Stimulated activated naive CD4-positive, alpha-beta T cell treated with Interleukin-2 at 50 U/mL for 16 hours (primary cell): ENCODE data around the gene ESCO1.
"Not testable (repeated sequence)": the region's sequence is repeated elsewhere in the genome, so short reads cannot be mapped to it uniquely, and the experiment has no call there.

Experiments used
- DNase-seq: peaks from one replicate; lab custom pipeline; 2025; lab: John Stamatoyannopoulos, UW

The ESCO1 gene

DNA sequence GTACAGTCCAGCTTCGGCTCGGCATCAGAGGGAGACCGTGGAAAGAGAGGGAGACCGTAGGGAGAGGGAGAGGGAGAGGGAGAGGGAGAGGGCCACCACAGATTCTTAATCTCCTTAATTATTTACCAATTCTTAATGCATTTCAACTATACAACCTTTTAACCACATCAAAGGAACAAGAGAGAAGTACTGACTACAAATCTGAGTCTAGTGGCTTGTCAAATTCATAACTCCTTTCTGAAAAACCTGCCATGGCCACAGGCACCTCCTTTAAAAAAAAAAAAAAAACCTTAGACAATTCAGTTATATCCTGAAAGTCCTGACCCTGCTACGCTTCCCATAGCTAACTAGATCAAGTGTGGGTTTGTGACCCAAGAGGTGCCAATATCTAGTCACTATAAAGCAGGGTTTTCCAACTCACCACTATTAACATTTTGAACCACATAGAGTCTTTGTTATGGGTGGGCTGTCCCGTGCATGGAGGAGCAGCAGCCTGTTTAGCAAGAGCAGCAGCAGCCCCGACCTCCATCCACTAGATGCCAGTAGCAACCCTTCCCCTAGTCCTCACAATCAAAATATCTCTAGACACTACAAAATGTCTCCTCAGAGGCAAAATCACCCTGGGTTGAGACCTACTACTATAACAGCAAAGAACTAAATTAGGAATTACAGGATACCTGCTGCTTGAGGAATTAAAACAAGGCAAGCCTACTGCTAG is 6.8 kb downstream of the ESCO1 start:
- DNase-seq, result no peak

DNA sequence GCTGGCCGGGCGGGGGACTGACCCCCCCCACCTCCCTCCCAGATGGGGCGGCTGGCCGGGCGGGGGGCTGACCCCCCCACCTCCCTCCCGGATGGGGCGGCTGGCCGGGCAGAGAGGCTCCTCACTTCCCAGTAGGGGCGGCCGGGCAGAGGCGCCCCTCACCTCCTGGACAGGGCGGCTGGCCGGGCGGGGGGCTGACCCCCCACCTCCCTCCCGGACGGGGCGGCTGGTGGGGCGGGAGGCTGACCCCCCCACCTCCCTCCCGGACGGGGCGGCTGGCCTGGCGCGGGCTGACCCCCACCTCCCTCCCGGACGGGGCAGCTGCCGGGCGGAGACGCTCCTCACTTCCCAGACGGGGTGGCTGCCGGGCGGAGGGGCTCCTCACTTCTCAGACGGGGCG is 8.1 kb downstream of the ESCO1 start:
- DNase-seq, result not testable (repeated sequence)

DNA sequence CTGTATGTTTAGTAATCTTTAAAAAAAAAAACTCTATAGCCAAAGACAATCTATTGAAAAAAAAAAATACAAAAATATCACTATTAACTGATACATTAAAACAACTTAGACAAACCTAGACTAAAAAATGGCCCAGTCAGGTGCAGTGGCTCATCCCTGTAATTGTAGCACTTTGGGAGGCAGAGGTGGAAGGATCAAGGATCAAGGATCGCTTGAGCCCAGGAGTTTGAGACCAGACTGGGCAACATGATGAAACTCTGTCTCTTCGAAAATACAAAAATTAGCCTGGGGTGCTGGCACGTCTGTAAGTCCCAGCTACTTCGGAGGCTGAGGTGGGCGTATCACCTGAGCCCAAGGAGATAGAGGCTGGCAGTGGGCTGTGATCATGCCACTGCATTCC is 16.1 kb downstream of the ESCO1 start:
- DNase-seq, result no peak

DNA sequence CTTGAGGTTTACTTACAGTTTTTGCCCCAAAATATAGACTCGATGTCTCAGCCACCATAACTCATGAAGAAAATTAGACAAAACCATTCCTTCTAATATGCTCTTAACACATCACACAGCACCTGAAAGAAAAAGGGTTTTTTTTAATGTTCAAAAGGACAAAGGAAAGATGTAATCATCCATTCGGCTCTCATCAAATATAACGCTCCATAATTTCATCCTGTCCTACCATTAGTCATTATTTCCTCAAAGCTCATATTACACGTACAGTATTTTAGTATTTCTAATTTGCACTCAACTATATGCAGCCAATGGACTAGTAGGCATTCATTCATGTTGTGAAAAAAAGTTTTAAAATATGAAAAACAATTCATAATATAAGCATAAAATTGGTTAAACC is 24.8 kb downstream of the ESCO1 start:
- DNase-seq, result no peak

DNA sequence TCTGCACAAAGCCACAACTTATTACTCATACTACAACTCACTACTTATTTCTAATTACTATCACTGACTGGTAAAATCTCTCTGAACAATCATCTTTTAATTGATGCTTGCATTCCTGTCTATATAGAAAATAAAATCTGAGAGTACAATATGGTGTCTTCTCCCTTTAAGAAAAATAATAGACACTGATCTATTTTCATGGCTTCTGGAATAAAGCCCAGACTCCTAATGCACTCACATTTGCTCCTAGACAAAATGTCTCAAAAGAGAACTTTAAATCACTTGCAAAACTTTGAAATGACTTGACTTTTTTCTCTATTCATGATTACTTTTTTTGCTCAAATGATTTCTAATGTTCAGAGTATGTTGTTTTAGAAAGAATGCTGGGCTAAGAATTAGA is 28.7 kb downstream of the ESCO1 start:
- DNase-seq, result no peak

DNA sequence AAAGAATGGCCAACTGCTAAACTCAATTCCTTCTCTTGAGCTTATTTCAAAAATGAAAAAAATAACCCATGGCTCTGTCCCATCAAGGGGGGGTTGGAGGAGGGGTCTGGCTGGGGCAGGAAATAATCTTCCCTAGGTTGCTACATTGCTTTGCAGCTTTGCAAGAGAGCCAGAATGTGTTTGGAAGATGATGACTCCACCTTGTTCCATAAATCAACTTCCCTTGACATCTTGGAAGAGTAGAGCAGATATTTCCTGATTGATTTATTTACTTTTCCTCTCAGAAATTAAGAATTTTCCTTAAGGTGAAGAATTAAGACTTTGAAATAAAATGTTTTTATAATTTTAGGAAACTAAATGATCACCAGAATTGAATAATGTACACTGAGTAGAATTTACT is 41.3 kb downstream of the ESCO1 start:
- DNase-seq, result no peak

DNA sequence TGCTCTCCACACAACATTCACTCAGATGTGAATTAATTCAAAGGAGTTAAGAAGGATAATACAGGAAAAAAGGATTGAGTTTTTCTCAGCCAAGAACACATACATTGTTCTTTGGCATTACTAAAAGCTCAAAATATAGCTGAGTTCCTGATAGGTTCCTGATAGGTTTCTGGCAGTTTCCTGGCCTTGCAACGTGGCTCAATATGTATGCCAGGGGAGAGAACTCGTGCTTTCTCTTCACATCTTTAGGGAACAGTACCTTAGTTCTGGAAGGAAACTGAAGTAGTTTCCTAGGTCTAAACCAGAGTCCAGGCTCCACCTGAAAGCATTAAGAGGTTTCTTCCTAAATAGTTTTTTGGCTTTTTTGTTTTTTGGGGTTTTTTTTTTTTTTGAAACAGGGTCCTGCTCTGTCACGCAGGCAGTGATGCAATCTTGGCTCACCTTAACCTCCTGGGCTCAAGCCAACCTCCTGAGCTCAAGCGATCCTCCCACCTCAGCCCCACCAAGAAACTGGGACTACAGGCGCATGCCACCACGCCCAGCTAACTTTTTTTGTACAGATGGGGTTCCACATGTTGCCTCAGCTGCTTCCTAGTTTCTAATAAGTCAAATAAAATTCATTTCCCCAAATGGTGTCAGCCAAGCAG is 42.8 kb downstream of the ESCO1 start:
- DNase-seq, result no peak

DNA sequence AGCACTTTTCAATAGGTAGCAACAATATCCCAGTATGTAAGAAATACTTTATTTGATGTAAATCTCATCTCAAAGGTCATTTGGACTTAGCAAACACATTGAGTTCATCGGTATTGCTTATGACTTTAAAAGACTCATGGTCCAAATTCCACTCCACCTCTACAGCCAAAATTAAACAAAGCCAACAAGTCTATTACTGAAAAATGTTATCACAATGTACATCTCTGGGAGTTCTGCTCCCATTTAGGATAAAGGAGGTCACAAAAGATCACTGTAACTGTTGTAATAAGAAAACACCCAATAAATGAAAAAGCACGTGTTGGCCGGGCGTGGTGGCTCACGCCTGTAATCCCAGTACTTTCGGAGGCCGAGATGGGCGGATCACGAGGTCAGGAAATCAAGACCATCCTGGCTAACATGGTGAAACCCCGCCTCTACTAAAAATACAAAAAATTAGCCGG is 50.0 kb downstream of the ESCO1 start:
- DNase-seq, result no peak

DNA sequence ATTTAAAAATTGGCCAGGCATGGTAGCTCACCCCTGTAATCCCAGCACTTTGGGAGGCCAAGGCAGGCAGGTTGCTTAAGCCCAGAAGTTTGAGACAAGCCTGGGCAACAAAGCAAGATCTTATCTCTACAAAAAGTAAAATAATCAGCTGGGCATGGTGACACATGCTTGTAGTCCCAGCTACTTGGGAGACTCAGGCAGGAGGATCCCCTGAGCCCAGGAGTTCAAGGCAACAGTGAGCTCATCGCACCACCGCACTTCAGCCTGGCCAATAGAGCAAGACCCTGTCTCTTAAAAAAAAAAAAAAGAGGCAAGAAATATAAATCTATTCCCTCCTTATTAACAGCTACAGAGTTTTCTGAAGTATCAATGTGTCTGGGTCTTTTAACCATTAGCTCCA is 51.9 kb downstream of the ESCO1 start:
- no peak for DNase-seq

DNA sequence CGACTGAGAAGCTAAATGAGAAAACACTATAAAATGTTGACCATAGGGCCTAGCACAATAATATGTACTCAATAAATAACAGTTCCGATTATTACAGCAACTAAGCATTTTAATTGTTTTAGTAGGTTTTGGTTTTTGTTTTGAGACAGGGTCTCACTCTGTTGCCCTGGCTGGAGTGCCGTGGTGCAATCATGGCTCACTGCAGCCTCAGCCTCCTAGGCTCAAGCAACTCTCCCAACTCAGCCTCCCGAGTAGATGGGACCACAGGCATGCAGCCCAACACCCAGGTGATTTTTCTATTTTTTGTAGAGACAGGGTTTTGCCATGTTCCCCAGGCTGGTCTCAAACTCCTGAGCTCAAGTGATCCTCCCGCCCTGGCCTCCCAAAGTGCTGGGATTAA is 54.1 kb downstream of the ESCO1 start:
- no peak for DNase-seq

DNA sequence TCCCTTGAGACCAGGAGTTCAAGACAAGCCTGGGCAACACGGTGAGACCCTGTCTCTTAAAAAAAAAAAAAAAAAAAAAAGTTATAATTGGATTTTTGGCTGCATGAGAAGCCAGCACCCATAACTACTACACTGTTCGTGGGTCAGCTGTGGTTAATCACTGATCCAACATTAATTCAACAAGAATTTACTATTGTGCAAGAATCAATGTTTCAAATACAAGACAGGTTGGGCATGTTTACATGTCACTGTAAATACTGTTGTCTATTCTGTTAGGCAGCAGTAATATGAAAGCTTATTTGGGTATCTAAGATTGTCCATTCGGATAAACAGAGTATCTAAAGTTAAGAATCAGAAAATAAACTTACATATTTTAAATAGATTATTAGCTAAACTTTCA is 62.3 kb downstream of the ESCO1 start:
- DNase-seq, result no peak

DNA sequence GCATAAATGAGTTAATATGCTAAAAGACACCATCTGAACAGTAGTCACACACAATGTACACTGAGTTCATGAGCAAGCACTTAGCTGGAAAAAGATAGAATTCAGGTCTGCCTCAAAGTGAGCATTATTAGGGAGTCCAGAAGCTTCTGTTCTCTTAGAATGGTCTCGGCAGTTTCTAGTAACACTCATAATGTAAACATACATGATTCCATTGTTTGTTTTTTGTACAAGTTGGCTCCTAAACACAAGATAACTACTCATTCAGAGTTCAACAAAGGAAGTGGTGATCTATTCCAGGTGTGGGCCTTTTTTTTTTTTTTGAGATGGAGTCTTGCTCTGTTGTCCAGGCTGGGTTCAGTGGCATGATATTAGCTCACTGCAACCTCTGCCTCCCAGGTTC is 66.2 kb downstream of the ESCO1 start:
- DNase-seq, result no peak

DNA sequence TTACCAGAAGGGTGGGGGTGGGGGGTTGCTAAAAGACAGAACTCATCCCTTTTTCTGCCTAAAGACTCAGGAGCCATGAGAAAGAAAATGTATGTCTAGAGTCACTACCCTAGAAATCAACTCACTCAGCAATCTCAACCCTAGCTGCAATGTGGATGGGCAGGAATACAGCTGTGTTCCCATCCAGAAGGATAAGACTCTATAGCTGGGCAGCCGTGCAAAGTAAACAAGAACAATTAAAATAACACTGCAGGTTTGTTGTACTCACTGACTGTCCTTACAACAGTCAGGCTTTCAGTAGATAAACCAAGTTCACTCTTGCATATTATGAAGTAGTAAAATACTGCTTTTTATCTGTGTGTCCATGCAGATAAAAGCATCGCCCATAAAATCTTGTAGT is 74.0 kb downstream of the ESCO1 start:
- no peak for DNase-seq

DNA sequence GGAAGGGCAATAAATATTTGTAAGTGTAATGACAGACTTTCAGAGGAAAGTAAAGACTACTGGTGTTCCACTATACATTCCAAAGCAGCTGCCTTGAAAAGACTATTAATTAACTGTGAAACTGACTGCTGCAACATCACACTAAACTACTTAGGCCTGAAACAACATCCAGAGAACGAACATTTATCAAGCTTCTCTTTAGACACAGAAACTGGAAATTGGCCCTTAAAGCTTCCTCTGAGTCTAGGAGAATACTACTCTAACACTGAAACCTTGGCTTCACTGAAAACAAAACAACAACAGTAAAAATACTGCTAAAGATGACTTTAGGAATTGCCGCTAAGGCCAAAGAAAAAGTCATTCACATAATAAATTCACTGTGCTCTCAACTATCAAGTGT is 74.6 kb downstream of the ESCO1 start:
- no peak for DNase-seq

DNA sequence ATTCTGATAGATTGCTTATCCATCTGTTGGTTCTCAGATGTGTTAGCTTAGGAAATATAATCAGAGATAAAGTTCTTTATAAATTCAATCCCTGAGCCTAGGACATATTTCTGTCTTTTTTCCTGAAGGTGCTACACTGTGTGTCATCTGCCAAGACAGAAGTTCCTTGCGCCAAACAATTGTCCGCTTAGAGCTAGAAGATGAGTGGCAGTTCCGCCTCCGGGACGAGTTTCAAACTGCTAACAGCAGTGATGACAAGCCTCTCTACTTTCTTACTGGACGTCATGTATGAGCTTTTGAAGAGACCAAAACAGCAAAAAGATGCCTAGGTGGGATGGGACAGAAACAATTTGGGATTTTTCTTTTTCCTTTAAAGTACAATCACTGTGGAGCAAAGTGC is 78.0 kb downstream of the ESCO1 start:
- no peak for DNase-seq

DNA sequence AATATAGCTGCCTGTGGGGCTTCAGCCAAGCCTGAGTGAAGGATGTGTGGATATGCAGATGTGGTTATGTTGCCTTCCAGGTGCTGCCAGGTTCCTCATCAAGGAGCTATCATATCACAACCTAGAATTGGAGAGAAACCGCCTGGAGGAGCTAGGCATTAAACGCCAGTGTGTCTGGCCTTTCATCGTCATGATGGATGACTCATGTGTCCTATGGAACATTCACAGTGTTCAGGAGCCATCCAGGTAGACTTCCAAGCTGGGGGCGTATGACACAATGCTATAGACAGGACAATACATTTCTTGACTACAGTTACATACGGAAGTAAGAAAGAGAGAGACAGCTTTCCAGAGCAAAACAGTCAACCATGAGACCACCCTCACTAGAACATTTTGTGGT is 86.8 kb downstream of the ESCO1 start:
- no peak for DNase-seq

DNA sequence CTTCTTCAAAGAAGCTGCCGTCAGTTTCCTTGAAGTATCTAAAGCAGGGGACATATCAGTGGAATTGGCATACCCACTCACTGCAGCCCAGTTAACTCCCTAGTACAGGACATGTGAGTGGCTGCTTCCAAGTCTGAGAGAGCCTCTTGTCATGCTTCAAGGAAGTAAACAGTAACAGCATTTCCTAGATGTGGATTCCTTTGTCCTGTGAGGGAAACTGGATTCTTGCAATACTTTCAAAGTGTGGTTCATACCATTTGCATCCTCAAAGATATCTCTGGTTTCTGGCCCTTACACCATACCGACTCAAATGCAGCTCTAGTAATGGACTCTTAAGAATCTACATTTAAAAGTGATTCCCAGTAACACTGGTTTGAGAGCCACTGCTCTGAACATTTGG is 87.2 kb downstream of the ESCO1 start:
- DNase-seq, result no peak

DNA sequence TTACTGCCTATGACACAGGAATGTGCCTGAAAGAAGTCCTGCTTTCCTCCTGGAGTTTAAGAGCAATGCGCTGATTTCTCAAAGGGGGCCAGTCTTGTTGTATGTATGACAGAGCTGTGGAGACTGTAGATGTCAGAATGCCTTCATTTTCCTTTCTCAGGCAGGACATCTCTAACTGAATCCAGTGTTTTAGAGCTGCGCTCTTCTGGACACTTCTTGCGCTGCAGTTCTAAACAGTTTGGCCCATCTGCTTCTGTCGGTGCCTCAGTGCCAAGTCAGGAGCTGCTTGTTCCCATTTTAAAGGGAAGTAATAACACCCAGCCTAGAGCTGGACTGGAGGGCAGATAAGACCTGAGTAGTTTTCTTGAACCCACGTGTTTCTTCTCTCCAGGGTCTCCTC is 91.4 kb downstream of the ESCO1 start:
- no peak for DNase-seq

DNA sequence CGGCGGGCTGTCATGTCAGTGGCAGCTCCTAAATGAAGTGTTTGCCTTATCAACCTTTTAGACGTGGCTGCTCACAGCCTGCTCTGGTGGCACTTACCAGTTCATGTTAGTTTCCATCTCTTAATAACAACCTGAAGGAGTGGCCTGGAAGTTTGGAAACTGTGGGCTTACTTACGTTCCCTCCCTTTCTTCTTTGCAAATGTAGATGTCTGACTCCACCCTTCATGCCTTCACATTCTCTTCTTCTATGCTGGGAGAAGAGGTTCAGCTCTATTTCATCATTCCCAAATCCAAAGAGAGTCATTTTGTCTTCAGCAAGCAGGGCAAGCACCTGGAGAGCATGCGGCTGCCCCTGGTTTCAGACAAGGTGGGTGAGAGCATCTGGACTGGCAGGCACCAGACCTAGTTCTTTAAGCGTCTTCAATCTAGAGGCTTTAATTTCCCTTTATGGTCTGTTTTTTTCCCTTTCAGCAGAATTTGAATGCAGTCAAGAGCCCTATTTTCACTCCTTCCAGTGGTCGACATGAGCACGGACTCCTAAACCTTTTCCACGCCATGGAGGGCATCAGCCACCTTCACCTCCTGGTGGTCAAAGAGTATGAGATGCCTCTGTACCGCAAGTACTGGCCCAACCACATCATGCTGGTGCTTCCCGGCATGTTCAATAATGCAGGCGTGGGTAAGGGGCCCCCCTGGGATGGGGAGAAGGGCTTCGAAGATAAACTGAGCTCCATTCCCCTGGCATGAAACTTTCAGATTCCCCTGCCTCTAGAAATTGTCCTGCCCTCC is 92.4 kb downstream of the ESCO1 start:
- DNase-seq, result no peak

DNA sequence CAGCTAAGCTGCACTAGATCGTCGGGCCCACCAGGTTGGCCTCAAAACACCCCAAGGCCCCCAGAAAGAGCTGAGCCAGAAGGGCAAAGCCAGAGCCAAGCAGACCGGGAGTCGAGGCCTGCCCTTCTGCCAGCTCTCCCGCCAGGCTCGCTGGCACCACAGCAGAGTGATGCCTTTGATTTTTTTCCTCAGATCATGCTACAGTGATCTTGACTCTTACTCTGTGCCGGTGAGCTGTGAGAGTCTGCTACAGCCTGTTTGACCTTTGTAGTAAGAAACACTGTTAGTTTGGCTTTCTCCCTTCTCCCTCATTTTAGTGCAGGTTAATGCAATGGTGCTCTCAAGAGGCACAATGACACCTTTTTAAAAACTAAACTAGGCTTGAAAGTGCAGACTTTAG is 97.8 kb downstream of the ESCO1 start:
- no peak for DNase-seq

DNA sequence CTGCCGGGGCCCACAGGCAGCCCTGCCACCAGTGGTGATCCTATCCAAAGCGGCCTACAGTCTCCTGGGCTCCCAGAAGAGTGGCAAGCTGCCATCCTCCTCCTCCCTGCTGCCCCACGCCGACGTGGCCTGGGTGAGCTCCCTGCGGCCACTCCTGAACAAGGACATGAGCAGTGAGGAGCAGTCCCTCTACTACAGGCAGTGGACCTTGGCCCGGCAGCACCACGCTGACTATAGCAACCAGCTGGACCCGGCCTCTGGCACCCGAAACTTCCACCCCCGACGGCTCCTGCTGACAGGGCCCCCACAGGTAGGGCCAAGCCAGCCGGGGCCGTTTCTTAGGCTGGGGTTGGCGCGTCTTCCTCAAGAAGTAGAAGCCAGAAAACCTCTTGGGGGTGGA is 100.5 kb downstream of the ESCO1 start:
- DNase-seq, result no peak

DNA sequence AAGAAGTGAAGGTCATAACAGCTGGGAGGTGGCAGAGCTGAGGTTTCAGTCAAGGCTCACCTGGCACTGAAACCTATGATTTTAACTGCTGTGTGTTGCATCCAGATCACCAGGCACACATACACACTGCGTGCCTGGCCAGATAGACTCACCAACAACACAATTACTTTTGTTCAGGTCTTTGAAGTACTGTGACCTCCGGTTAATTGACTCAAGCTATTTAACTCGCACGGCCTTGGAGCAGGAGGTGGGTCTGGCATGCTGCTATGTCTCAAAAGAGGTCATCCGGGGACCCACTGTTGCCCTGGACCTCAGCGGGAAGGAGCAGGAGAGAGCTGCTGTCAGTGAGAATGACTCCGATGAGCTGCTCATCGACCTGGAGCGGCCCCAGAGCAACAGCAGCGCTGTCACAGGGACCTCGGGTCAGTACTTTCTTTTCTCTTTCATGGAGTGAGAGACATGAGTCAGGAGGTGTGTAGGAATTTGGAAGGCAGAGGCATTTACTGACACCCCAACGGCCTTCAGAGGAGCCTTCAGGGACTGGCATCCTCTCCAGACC is 104.1 kb downstream of the ESCO1 start:
- DNase-seq, result no peak

DNA sequence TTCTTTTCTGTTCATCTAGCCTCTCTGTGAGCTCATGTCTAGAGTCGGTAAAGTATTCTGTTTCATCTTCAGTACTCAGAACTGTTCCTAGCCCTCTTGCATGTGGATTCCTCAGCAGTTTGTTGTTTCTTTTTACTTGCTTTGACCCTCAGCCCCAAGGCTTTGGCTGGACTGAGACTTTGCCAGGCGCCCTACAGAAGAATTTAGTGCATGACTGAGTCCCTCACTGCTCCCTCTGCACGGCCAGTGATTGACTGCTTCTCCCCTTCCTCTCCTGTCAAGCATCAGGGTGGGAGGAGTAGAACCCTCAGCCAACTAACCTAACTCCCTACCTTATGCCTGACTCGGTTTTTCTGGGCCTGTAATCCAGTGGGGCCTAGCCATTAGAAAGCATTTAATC is 109.8 kb downstream of the ESCO1 start:
- DNase-seq, result no peak
